WTC11 (cell line): ENCODE data around the gene SLC17A4.

Experiments used
- NFE2L1 ChIP-seq: sonication (generic); formaldehyde crosslinking; IDR thresholded peaks from 2 replicates; pipeline ENCODE4 v1.8.1; 2023; ENCODE audit warnings: missing genetic modification reagents
- TF ChIP-seq, protein P1 (sequence below): sonication (generic); formaldehyde crosslinking; IDR thresholded peaks from 2 replicates; pipeline ENCODE4 v1.8.0; 2022; ENCODE audit warnings: missing genetic modification reagents
- TF ChIP-seq, protein P2 (sequence below): fragments of 200-600 bp; IDR thresholded peaks from 2 replicates; pipeline ENCODE4 v1.8.0; 2022; ENCODE audit warnings: antibody characterized with exemption

DNA sequence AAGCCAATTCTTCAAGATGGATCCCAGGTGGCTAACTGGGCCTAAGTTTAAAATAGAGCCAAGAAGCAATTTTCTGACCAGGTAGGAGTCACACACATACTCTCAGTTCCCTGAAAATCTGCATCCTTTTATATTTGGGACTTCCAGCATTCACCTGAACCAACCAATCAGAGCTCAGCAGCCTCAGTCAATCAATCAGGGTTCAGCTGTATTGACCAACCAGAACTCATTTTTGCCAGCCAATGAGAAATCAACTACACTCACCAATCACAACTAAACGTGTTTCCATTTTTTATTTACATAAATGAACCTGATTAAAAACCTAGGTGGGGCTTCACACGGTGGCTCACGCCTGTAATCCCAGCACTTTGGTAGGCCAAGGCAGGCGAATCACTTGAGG is 37.5 kb downstream of the SLC17A4 start:
- TF ChIP-seq NFE2L1 (CRISPR knock-in tag) = no peak
- TF ChIP-seq, protein P1, sequence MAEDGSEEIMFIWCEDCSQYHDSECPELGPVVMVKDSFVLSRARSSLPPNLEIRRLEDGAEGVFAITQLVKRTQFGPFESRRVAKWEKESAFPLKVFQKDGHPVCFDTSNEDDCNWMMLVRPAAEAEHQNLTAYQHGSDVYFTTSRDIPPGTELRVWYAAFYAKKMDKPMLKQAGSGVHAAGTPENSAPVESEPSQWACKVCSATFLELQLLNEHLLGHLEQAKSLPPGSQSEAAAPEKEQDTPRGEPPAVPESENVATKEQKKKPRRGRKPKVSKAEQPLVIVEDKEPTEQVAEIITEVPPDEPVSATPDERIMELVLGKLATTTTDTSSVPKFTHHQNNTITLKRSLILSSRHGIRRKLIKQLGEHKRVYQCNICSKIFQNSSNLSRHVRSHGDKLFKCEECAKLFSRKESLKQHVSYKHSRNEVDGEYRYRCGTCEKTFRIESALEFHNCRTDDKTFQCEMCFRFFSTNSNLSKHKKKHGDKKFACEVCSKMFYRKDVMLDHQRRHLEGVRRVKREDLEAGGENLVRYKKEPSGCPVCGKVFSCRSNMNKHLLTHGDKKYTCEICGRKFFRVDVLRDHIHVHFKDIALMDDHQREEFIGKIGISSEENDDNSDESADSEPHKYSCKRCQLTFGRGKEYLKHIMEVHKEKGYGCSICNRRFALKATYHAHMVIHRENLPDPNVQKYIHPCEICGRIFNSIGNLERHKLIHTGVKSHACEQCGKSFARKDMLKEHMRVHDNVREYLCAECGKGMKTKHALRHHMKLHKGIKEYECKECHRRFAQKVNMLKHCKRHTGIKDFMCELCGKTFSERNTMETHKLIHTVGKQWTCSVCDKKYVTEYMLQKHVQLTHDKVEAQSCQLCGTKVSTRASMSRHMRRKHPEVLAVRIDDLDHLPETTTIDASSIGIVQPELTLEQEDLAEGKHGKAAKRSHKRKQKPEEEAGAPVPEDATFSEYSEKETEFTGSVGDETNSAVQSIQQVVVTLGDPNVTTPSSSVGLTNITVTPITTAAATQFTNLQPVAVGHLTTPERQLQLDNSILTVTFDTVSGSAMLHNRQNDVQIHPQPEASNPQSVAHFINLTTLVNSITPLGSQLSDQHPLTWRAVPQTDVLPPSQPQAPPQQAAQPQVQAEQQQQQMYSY (CRISPR knock-in tag) = no peak
- TF ChIP-seq, protein P2, sequence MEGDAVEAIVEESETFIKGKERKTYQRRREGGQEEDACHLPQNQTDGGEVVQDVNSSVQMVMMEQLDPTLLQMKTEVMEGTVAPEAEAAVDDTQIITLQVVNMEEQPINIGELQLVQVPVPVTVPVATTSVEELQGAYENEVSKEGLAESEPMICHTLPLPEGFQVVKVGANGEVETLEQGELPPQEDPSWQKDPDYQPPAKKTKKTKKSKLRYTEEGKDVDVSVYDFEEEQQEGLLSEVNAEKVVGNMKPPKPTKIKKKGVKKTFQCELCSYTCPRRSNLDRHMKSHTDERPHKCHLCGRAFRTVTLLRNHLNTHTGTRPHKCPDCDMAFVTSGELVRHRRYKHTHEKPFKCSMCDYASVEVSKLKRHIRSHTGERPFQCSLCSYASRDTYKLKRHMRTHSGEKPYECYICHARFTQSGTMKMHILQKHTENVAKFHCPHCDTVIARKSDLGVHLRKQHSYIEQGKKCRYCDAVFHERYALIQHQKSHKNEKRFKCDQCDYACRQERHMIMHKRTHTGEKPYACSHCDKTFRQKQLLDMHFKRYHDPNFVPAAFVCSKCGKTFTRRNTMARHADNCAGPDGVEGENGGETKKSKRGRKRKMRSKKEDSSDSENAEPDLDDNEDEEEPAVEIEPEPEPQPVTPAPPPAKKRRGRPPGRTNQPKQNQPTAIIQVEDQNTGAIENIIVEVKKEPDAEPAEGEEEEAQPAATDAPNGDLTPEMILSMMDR = no peak
